CD4-positive, alpha-beta T cell (primary cell): ENCODE data around the gene EDNRB. TPM values are rescaled to one million over a fixed set of nuclear protein-coding genes. Genes with fewer than 3 reads are reported as not detected.

Experiments used
- ATAC-seq: fragments of 200-7000 bp; cut with Tn5 transposase; one replicate; pipeline ENCODE4 v1.10.0; 2022; ENCODE audit warnings: mild to moderate bottlenecking; ENCODE audit not compliant: poor library complexity
- CTCF ChIA-PET: fragments of 350-600 bp; sonication (Branson Sonifier 250); formaldehyde crosslinking; loops from one replicate; lab custom pipeline; 2021; ENCODE audit warnings: antibody characterized with exemption, inconsistent platforms; lab: Charles Lee
- POLR2A ChIA-PET: fragments of 350-600 bp; sonication (Branson Sonifier 250); formaldehyde crosslinking; loops from one replicate; lab custom pipeline; 2021; ENCODE audit warnings: antibody characterized with exemption, inconsistent platforms; lab: Charles Lee
- DNase-seq, 14 experiments: peaks; one replicate each; pipeline ENCODE4 v3.0.0-alpha.2; 2013 to 2020; ENCODE audit warnings: mixed read lengths in 2 of 14
- H3K27ac ChIP-seq, 2 donors: one replicate each; pipeline versions ENCODE4 v1.5.1 to v1.7.0; 2013; ENCODE audit warnings: low read length in 2 of 2, low read depth in 1 of 2, mild to moderate bottlenecking in 1 of 2
- H3K27me3 ChIP-seq, 2 experiments: 1 replicate in 1 of 2; 2 replicates in 1 of 2; pipeline versions ENCODE4 v1.6.1 to v1.7.0; 2013; ENCODE audit warnings: low read length in 2 of 2, control low read depth in 1 of 2, mild to moderate bottlenecking in 1 of 2, moderate library complexity in 1 of 2; ENCODE audit not compliant: insufficient read depth in 2 of 2, control insufficient read depth in 1 of 2
- H3K36me3 ChIP-seq: one replicate; pipeline ENCODE4 v1.6.1; 2013; ENCODE audit warnings: low read length, control low read depth; ENCODE audit not compliant: insufficient read depth
- H3K4me1 ChIP-seq: one replicate; pipeline ENCODE4 v1.6.1; 2013; ENCODE audit warnings: low read length, control low read depth; ENCODE audit not compliant: insufficient read depth
- H3K4me3 ChIP-seq: one replicate; pipeline ENCODE4 v1.5.1; 2013; ENCODE audit warnings: mild to moderate bottlenecking, low read length, moderate library complexity
- H3K9me3 ChIP-seq, 2 experiments: 1 replicate in 1 of 2; 2 replicates in 1 of 2; pipeline versions ENCODE4 v1.6.1 to v1.7.0; 2013; ENCODE audit warnings: low read length in 2 of 2, mild to moderate bottlenecking in 2 of 2, control low read depth in 1 of 2, moderate library complexity in 1 of 2; ENCODE audit not compliant: control insufficient read depth in 1 of 2, insufficient read depth in 1 of 2
- H3K27ac Mint-ChIP-seq: one replicate; pipeline ENCODE4 v1.8.0; 2020; ENCODE audit warnings: mixed read lengths
- H3K27me3 Mint-ChIP-seq: one replicate; pipeline ENCODE4 v1.8.0; 2021; ENCODE audit warnings: mixed read lengths
- H3K36me3 Mint-ChIP-seq: one replicate; pipeline ENCODE4 v1.8.0; 2021; ENCODE audit warnings: low read depth, mixed read lengths
- H3K4me1 Mint-ChIP-seq: one replicate; pipeline ENCODE4 v1.8.0; 2021; ENCODE audit warnings: low read depth, mixed read lengths
- H3K4me3 Mint-ChIP-seq: one replicate; pipeline ENCODE4 v1.8.0; 2020; ENCODE audit warnings: mild to moderate bottlenecking, mixed read lengths
- H3K9me3 Mint-ChIP-seq: one replicate; pipeline ENCODE4 v1.8.0; 2020; ENCODE audit warnings: mixed read lengths
- CTCF ChIP-seq: fragments of 200-600 bp; IDR thresholded peaks from one replicate; pipeline ENCODE4 v1.8.0; 2022; ENCODE audit warnings: antibody characterized with exemption, mild to moderate bottlenecking
- intact Hi-C, 2 experiments: fragments of 100-400 bp; cut with DNase I in 1 of 2; cut with micrococcal nuclease in 1 of 2; formaldehyde crosslinking; loops; one replicate each; pipeline versions ENCODE4 v1.15.1 to v1.9.0; 2023 to 2025; cut with DNase I, micrococcal nuclease
- total RNA-seq, 174 experiments: library from RNA in 2 of 174; stranded (reverse) in 2 of 174; gene quantifications; one replicate each; pipeline ENCODE4 v1.2.3 and lab custom pipeline; 2021 to 2026

EDNRB gene
- total RNA-seq, 2 experiments from 2014 or later = not detected

DNA sequence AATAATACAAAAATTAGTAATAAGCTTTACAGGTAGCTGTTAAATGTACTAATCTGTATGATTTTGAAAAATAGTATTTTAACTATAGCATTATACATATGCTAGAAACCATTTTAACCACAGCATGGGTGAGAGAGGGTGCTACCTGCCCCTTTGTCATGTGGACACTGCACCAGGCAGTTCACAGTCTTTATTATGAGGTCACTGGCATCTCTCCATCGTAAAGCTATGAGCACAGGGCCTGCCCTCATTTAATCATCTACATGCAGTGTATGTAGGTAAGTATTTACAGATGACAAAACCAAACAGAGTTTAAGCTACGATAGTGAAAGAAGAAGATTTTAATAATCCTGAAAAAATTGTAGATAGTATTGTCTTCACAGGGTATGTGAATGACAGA, 21.7 kb downstream of the EDNRB start:
- TF ChIP-seq CTCF = no peak
- Histone ChIP-seq H3K27ac (no peak overlapping the region), H3K4me1 (no peaks in the 10 kb centered on the region), H3K4me3 (no peak overlapping the region), H3K9me3 (no peaks in the 10 kb centered on the region), H3K36me3 (no peaks in the 10 kb centered on the region), H3K27me3 (no peaks in the 10 kb centered on the region)
- ATAC-seq (no peak), DNase-seq (no peak)
- CTCF ChIA-PET = no interaction called here
- Mint-ChIP-seq H3K9me3 (no peaks in the 10 kb centered on the region), H3K27me3 (no peaks in the 10 kb centered on the region), H3K4me1 (no peaks in the 10 kb centered on the region), H3K36me3 (no peaks in the 10 kb centered on the region), H3K4me3 (no peak overlapping the region), H3K27ac (no peak overlapping the region)
- POLR2A ChIA-PET = interaction anchor here (0.5 kb wide), 1 partner anchor 296 kb away, joined by 3 read pairs; no protein-coding TSS in a partner anchor
- intact Hi-C loops = no loop called here

- DNase-seq = no peak
- Histone ChIP-seq H3K4me3 (no peak overlapping the region), H3K27ac (no peak overlapping the region), H3K9me3 (no peaks in the 10 kb centered on the region), H3K4me1 (no peaks in the 10 kb centered on the region), H3K27me3 (no peaks in the 10 kb centered on the region), H3K36me3 (no peaks in the 10 kb centered on the region)
- CTCF ChIA-PET = no interaction called here
- no peak for TF ChIP-seq CTCF
- Mint-ChIP-seq H3K4me1 (no peaks in the 10 kb centered on the region), H3K4me3 (no peak overlapping the region), H3K36me3 (no peaks in the 10 kb centered on the region), H3K27me3 (no peaks in the 10 kb centered on the region), H3K27ac (no peak overlapping the region), H3K9me3 (no peaks in the 10 kb centered on the region)
- intact Hi-C loops = no loop called here
- ATAC-seq = no peak
- POLR2A ChIA-PET = interaction anchor here (0.5 kb wide), 1 partner anchor 296 kb away, joined by 3 read pairs; no protein-coding TSS in a partner anchor
Measured at GRCh38 chr13:77896536-77896935, 22.1 kb downstream of the EDNRB start.

DNA sequence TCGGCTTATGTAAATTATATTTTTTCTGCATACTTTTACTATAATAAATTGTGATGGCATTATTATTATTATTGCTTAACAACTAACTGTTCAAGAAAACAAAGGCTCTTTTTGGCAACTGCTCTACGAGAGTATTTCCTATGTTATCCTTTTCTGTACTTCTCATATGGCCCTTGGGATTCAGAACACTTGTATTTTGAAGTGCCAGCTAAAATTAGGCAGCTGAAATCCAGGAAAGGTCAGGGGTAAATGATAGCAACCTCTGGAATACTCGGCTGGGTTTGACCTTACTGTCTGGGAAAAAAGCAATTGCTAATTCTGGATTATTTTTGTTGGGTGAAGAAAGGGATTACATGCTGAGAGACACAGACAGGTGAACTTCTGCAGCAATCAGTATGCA, 23.9 kb downstream of the EDNRB start:
- DNase-seq (no peak), ATAC-seq (no peak)
- no peak overlapping the region for H3K27ac Mint-ChIP-seq
- Histone ChIP-seq H3K27me3 (no peaks in the 10 kb centered on the region), H3K4me1 (no peaks in the 10 kb centered on the region), H3K4me3 (no peak overlapping the region), H3K9me3 (no peaks in the 10 kb centered on the region), H3K27ac (no peak overlapping the region), H3K36me3 (no peaks in the 10 kb centered on the region)
- no peak overlapping the region for H3K4me3 Mint-ChIP-seq
- no peaks in the 10 kb centered on the region for H3K4me1 Mint-ChIP-seq
- no peaks in the 10 kb centered on the region for H3K27me3 Mint-ChIP-seq
- no peaks in the 10 kb centered on the region for H3K36me3 Mint-ChIP-seq
- TF ChIP-seq CTCF = no peak
- ChIA-PET POLR2A (no interaction called here), CTCF (no interaction called here)
- intact Hi-C loops = no loop called here
- H3K9me3 Mint-ChIP-seq = no peaks in the 10 kb centered on the region
